ENCODE measurements around the gene IFNLR1. TPM values are rescaled to one million over a fixed set of nuclear protein-coding genes. Genes with fewer than 3 reads are reported as not detected.
A peak's percentile ranks its signal among the peaks of the same experiment; 100 is the strongest.

Gene IFNLR1
- total and polyA plus RNA-seq, 9 of the 15 experiments (the other 6 are each of a cell fraction or from before 2014, with no cell fraction given): not detected

DNA sequence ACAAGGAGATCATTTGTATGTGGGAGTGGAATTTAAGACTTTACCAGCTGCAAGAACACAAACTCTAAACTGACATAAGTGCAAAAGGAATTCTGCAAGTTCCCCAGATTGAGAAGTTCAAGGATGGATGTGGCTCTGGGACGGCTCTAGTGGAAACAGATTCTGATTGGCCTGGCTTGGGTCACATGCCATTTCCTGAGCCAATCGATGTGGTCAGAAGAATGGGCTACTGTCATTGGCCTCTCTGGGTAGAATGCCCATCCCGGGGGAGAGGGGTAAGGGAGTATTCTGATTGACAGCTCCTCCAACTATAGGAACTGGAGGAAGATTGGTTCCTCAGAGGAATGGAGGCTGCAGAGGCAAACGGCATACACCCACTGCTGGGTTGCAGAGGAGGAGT is 6.0 kb upstream of the IFNLR1 start (continued):
- TF ChIP-seq, protein P1, sequence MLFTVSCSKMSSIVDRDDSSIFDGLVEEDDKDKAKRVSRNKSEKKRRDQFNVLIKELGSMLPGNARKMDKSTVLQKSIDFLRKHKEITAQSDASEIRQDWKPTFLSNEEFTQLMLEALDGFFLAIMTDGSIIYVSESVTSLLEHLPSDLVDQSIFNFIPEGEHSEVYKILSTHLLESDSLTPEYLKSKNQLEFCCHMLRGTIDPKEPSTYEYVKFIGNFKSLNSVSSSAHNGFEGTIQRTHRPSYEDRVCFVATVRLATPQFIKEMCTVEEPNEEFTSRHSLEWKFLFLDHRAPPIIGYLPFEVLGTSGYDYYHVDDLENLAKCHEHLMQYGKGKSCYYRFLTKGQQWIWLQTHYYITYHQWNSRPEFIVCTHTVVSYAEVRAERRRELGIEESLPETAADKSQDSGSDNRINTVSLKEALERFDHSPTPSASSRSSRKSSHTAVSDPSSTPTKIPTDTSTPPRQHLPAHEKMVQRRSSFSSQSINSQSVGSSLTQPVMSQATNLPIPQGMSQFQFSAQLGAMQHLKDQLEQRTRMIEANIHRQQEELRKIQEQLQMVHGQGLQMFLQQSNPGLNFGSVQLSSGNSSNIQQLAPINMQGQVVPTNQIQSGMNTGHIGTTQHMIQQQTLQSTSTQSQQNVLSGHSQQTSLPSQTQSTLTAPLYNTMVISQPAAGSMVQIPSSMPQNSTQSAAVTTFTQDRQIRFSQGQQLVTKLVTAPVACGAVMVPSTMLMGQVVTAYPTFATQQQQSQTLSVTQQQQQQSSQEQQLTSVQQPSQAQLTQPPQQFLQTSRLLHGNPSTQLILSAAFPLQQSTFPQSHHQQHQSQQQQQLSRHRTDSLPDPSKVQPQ (CRISPR knock-in tag; IDR thresholded peaks at IDR 0.05; ENCODE audit: borderline replicate concordance): no peak
- TF ChIP-seq NFYB (IDR thresholded peaks at IDR 0.05; ENCODE audit: extremely low read depth, insufficient read length) (peak; percentile 24), CREM (IDR thresholded peaks at IDR 0.05; ENCODE audit: low read depth) (no peak), STAT5B (CRISPR knock-in tag; IDR thresholded peaks at IDR 0.05) (no peak), U2AF1 (optimal IDR thresholded peaks at IDR 0.05; ENCODE audit: low read depth, low read length) (no peak), NR2C1 (IDR thresholded peaks at IDR 0.05) (no peak), NR2C1 (tag; IDR thresholded peaks at IDR 0.05) (no peak), CXXC5 (CRISPR knock-in tag; IDR thresholded peaks at IDR 0.05) (no peak), NR2C2 (CRISPR knock-in tag; IDR thresholded peaks at IDR 0.05) (no peak), NR2C2 (tag; IDR thresholded peaks at IDR 0.05) (no peak), SRF (CRISPR knock-in tag; IDR thresholded peaks at IDR 0.05) (no peak), SRSF3 (IDR thresholded peaks at IDR 0.05; ENCODE audit: insufficient read depth, low read length) (no peak), HNRNPUL1 (IDR thresholded peaks at IDR 0.05; ENCODE audit: low read length) (no peak)
- TF ChIP-seq, protein P2, sequence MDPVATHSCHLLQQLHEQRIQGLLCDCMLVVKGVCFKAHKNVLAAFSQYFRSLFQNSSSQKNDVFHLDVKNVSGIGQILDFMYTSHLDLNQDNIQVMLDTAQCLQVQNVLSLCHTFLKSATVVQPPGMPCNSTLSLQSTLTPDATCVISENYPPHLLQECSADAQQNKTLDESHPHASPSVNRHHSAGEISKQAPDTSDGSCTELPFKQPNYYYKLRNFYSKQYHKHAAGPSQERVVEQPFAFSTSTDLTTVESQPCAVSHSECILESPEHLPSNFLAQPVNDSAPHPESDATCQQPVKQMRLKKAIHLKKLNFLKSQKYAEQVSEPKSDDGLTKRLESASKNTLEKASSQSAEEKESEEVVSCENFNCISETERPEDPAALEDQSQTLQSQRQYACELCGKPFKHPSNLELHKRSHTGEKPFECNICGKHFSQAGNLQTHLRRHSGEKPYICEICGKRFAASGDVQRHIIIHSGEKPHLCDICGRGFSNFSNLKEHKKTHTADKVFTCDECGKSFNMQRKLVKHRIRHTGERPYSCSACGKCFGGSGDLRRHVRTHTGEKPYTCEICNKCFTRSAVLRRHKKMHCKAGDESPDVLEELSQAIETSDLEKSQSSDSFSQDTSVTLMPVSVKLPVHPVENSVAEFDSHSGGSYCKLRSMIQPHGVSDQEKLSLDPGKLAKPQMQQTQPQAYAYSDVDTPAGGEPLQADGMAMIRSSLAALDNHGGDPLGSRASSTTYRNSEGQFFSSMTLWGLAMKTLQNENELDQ (CRISPR knock-in tag; IDR thresholded peaks at IDR 0.05; ENCODE audit: borderline replicate concordance): no peak
- TF ChIP-seq, protein P3, sequence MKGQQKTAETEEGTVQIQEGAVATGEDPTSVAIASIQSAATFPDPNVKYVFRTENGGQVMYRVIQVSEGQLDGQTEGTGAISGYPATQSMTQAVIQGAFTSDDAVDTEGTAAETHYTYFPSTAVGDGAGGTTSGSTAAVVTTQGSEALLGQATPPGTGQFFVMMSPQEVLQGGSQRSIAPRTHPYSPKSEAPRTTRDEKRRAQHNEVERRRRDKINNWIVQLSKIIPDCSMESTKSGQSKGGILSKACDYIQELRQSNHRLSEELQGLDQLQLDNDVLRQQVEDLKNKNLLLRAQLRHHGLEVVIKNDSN (CRISPR knock-in tag; IDR thresholded peaks at IDR 0.05): peak; percentile 80
- TF ChIP-seq, protein P4, sequence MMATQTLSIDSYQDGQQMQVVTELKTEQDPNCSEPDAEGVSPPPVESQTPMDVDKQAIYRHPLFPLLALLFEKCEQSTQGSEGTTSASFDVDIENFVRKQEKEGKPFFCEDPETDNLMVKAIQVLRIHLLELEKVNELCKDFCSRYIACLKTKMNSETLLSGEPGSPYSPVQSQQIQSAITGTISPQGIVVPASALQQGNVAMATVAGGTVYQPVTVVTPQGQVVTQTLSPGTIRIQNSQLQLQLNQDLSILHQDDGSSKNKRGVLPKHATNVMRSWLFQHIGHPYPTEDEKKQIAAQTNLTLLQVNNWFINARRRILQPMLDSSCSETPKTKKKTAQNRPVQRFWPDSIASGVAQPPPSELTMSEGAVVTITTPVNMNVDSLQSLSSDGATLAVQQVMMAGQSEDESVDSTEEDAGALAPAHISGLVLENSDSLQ (IDR thresholded peaks at IDR 0.05): peak; percentile 74

Measured in K562 (cell line).